Calu3 (cell line): ENCODE data around the gene NID2. TPM values are rescaled to one million over a fixed set of nuclear protein-coding genes. Genes with fewer than 3 reads are reported as not detected.

Experiments used
- BruUV-seq: library from RNA; stranded (reverse); fragments of 400-500 nt; replicated peaks from 2 replicates; lab custom pipeline; 2021; lab: Mats Ljungman, UMichigan
- CTCF ChIA-PET: fragments of 300-600 bp; sonication (Branson Sonifier 250); formaldehyde crosslinking; loops from one replicate; lab custom pipeline; 2022; ENCODE audit warnings: antibody characterized with exemption; lab: Charles Lee
- DNase-seq: peaks from one replicate; pipeline ENCODE4 v3.0.0; 2022
- H3K27ac Mint-ChIP-seq: one replicate; pipeline ENCODE4 v1.8.0; 2022; ENCODE audit warnings: mixed read lengths; ENCODE audit not compliant: unreplicated experiment
- H3K27me3 Mint-ChIP-seq: one replicate; pipeline ENCODE4 v1.8.0; 2022; ENCODE audit warnings: mixed read lengths; ENCODE audit not compliant: unreplicated experiment
- H3K36me3 Mint-ChIP-seq: one replicate; pipeline ENCODE4 v1.8.0; 2022; ENCODE audit warnings: mild to moderate bottlenecking, moderate library complexity, mixed read lengths; ENCODE audit not compliant: insufficient read depth, unreplicated experiment
- H3K4me1 Mint-ChIP-seq: one replicate; pipeline ENCODE4 v1.8.0; 2022; ENCODE audit warnings: mild to moderate bottlenecking, low read depth, mixed read lengths; ENCODE audit not compliant: unreplicated experiment
- H3K4me3 Mint-ChIP-seq: one replicate; pipeline ENCODE4 v1.8.0; 2022; ENCODE audit warnings: mild to moderate bottlenecking, low read depth, moderate library complexity, mixed read lengths; ENCODE audit not compliant: unreplicated experiment
- H3K9me3 Mint-ChIP-seq: one replicate; pipeline ENCODE4 v1.8.0; 2022; ENCODE audit warnings: low read depth, mixed read lengths; ENCODE audit not compliant: unreplicated experiment
- intact Hi-C: fragments of 100-400 bp; cut with micrococcal nuclease; formaldehyde crosslinking; loops from one replicate; pipeline ENCODE4 v1.10.0; 2022; ENCODE audit not compliant: unreplicated experiment
- total RNA-seq: library from RNA; stranded (reverse); gene quantifications from 2 replicates; pipeline ENCODE4 v1.2.3, GENCODE V29; 2022
- TF ChIP-seq, protein P1 (sequence below): fragments of 200-600 bp; IDR thresholded peaks from one replicate; pipeline ENCODE4 v1.8.0; 2022; ENCODE audit warnings: antibody characterized with exemption; ENCODE audit not compliant: unreplicated experiment

NID2 gene
- total RNA-seq, 1 experiment from 2014 or later: not detected

DNA sequence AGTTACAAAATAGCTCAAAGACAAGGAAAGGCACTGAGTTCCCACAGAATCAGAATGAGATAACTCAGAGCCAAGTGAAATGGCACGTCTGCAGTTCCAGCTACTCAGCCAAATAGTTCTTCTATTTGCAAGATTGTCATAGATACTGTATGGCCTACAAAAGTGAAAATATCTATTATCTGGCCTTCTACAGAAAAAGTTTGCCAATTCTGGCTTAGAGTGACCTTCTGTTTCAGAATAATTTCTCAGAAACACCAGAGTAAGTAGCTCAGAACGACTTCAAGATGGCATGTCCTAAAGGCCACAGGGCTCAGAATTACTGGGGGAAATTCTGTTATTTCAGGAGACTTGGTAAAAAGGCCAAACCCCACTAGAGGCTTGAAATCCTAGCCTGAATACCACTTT, 90.2 kb downstream of the NID2 start:
- H3K36me3 Mint-ChIP-seq: no peaks in the 10 kb centered on the region
- no peak overlapping the region for H3K27ac Mint-ChIP-seq
- TF ChIP-seq, protein P1, sequence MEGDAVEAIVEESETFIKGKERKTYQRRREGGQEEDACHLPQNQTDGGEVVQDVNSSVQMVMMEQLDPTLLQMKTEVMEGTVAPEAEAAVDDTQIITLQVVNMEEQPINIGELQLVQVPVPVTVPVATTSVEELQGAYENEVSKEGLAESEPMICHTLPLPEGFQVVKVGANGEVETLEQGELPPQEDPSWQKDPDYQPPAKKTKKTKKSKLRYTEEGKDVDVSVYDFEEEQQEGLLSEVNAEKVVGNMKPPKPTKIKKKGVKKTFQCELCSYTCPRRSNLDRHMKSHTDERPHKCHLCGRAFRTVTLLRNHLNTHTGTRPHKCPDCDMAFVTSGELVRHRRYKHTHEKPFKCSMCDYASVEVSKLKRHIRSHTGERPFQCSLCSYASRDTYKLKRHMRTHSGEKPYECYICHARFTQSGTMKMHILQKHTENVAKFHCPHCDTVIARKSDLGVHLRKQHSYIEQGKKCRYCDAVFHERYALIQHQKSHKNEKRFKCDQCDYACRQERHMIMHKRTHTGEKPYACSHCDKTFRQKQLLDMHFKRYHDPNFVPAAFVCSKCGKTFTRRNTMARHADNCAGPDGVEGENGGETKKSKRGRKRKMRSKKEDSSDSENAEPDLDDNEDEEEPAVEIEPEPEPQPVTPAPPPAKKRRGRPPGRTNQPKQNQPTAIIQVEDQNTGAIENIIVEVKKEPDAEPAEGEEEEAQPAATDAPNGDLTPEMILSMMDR: no peak
- BruUV-seq: no TSS peak
- no peaks in the 10 kb centered on the region for H3K4me1 Mint-ChIP-seq
- intact Hi-C loops: loop anchor here (2.0 to 5.0 kb wide), 3 partner anchors 151 to 696 kb away; no protein-coding TSS in a partner anchor
- H3K9me3 Mint-ChIP-seq: no peaks in the 10 kb centered on the region
- CTCF ChIA-PET: interaction anchor here (1.0 to 1.9 kb wide), 2 partner anchors 150 to 202 kb away, joined by 3 to 7 read pairs; no protein-coding TSS in a partner anchor
- DNase-seq: no peak
- peaks cover 58% of the 10 kb centered on the region for H3K27me3 Mint-ChIP-seq
- no peak overlapping the region for H3K4me3 Mint-ChIP-seq

DNA sequence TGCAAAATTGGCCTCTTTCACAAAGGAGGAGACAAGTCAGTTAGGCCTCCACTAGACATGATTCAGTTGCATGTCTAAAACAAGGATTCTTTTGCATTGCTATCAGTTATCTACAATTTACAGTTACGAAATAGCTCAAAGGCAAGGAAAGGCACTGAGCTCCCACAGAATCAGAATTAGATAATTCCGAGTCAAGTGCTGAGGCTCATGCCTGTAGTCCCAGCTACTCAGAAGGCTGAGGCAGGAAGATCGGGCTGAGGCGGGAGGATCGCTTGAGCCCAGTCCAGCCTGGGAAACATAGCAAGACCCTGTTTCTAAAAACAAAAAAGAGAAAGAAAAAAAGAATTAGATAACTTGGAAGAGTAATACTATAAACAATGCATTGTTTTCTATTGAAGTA, 91.8 kb downstream of the NID2 start:
- Mint-ChIP-seq H3K9me3 (no peaks in the 10 kb centered on the region), H3K36me3 (no peaks in the 10 kb centered on the region), H3K27me3 (peaks cover 56% of the 10 kb centered on the region), H3K4me1 (no peaks in the 10 kb centered on the region), H3K4me3 (no peak overlapping the region), H3K27ac (no peak overlapping the region)
- intact Hi-C loops: loop anchor here (5.0 kb wide), 1 partner anchor 150 kb away; no protein-coding TSS in a partner anchor
- TF ChIP-seq, protein P1: no peak
- CTCF ChIA-PET: no interaction called here
- BruUV-seq: no TSS peak
- DNase-seq: no peak

DNA sequence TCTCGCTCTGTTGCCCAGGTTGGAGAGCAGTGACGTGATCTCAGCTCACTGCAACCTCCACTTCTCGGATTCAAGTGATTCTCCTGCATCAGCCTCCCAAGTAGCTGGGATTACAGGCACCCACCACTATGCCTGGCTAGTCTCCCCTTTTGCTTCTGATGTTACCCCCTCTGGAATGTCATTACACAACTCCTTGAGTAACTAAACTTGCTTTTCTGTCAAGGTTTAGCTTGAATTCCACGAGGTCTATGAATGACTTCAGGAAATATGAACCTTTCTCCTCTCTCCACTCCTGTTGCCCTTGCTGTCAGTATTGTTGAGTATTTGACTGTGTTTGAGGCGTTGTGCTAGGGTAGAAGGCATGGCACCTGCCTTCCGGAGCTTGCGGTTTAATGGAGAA, 96.3 kb downstream of the NID2 start:
- Mint-ChIP-seq H3K9me3 (no peaks in the 10 kb centered on the region), H3K27me3 (peaks cover 59% of the 10 kb centered on the region), H3K27ac (no peak overlapping the region), H3K36me3 (no peaks in the 10 kb centered on the region), H3K4me3 (no peak overlapping the region), H3K4me1 (no peaks in the 10 kb centered on the region)
- TF ChIP-seq, protein P1: no peak
- intact Hi-C loops: no loop called here
- BruUV-seq: no TSS peak
- no peak for DNase-seq
- CTCF ChIA-PET: interaction anchor here (0.6 kb wide), 1 partner anchor 1113 kb away, joined by 3 read pairs; no protein-coding TSS in a partner anchor

DNA sequence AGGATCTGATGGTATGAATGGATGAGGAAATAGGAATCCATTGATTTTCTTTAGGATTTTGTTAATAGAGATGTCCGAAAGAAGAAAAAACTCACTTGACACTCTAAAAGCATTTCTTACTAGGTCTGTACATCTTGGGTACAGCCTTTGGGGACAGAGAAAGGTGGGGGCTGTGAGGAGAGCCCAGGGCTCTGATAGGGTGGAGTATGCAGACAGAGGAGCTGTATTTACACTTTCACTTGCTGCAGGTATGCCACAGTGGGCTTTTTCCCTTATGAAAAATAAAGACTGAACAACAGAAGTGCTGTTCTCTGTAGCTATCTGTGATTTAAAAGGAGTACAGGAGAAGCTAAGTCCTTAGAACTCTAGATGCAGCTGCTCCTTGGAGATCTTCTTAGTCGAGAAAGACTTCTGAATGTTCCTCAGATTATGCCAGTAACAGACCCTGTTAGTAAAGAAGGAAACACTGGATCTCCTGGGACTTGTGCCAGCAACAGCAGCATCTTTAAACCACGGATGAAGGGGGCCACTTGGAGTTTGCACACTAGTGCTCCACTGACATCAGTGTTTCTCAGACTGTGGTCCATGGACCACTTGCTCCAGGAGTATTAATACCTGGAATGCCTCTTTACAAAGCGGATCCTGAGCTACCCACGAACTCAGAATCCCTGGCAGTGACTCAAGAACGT, 98.9 kb downstream of the NID2 start:
- BruUV-seq: no TSS peak
- H3K36me3 Mint-ChIP-seq: no peaks in the 10 kb centered on the region
- TF ChIP-seq, protein P1: no peak
- intact Hi-C loops: no loop called here
- no peaks in the 10 kb centered on the region for H3K4me1 Mint-ChIP-seq
- CTCF ChIA-PET: no interaction called here
- no peak overlapping the region for H3K4me3 Mint-ChIP-seq
- DNase-seq: no peak
- H3K27me3 Mint-ChIP-seq: peaks cover 57% of the 10 kb centered on the region
- H3K9me3 Mint-ChIP-seq: no peaks in the 10 kb centered on the region
- no peak overlapping the region for H3K27ac Mint-ChIP-seq
